H1 (cell line): ENCODE data around the gene TOM1L2. TPM values are rescaled to one million over a fixed set of nuclear protein-coding genes. Genes with fewer than 3 reads are reported as not detected.

Source experiments
- CTCF ChIA-PET: fragments of 300-600 bp; sonication (Branson Sonifier 250); formaldehyde crosslinking; loops from one replicate; lab custom pipeline; 2021; ENCODE audit not compliant: partially characterized antibody; lab: Charles Lee
- POLR2A ChIA-PET: fragments of 300-600 bp; sonication (Branson Sonifier 250); formaldehyde crosslinking; loops from one replicate; lab custom pipeline; 2021; ENCODE audit warnings: inconsistent platforms; ENCODE audit not compliant: partially characterized antibody; lab: Charles Lee
- DNase-seq, 2 experiments: peaks; one replicate each; pipeline versions ENCODE4 v3.0.0 to v3.0.0-alpha.2; 2010 to 2022; ENCODE audit warnings: low spot score in 2 of 2, low read depth in 1 of 2, mixed read lengths in 1 of 2
- FAIRE-seq: peaks from 2 replicates; lab custom pipeline; 2011; peaks lifted over from hg19 to GRCh38; lab: Jason Lieb, UNC
- H2AFZ ChIP-seq: 2 replicates; pipeline ENCODE4 v1.8.1; 2012; ENCODE audit warnings: low read length, inconsistent platforms
- H2AK5ac ChIP-seq: 2 replicates; pipeline ENCODE4 v1.6.1; 2013; ENCODE audit warnings: low read depth, low read length
- H2BK120ac ChIP-seq: replicated peaks from 2 replicates; pipeline ENCODE3; 2013; ENCODE audit warnings: low read depth, low read length, inconsistent platforms
- H2BK12ac ChIP-seq: 2 replicates; pipeline ENCODE4 v1.6.1; 2013; ENCODE audit warnings: low read depth, low read length
- H2BK15ac ChIP-seq: 2 replicates; pipeline ENCODE4 v1.6.1; 2013; ENCODE audit warnings: low read length
- H2BK20ac ChIP-seq: 2 replicates; pipeline ENCODE4 v1.6.1; 2013; ENCODE audit warnings: low read length
- H2BK5ac ChIP-seq: 2 replicates; pipeline ENCODE4 v1.6.1; 2013; ENCODE audit warnings: low read depth, low read length
- H3K14ac ChIP-seq: 2 replicates; pipeline ENCODE4 v1.6.1; 2013; ENCODE audit warnings: inconsistent platforms; ENCODE audit not compliant: insufficient read length
- H3K18ac ChIP-seq: 2 replicates; pipeline ENCODE4 v1.6.1; 2013; ENCODE audit warnings: low read length; ENCODE audit errors: extremely low read depth
- H3K23ac ChIP-seq: 2 replicates; pipeline ENCODE4 v1.6.1; 2013; ENCODE audit warnings: inconsistent platforms; ENCODE audit not compliant: insufficient read length
- H3K23me2 ChIP-seq: 2 replicates; pipeline ENCODE4 v1.6.1; 2013; ENCODE audit warnings: low read depth, low read length
- H3K27ac ChIP-seq: 2 replicates; pipeline ENCODE4 v1.6.1; 2011; ENCODE audit warnings: low read depth, low read length, inconsistent platforms
- H3K27me3 ChIP-seq, 4 experiments: replicated peaks in 1 of 4; 1 replicate in 1 of 4; 2 replicates in 3 of 4; pipeline versions ENCODE4 v1.6.1 to v1.8.1; 2011 to 2013; ENCODE audit warnings: low read length in 3 of 4, mild to moderate bottlenecking in 3 of 4, inconsistent platforms in 2 of 4, mixed read lengths in 2 of 4, moderate library complexity in 1 of 4; ENCODE audit not compliant: control insufficient read depth in 3 of 4, insufficient read depth in 3 of 4; ENCODE audit errors: extremely low read depth in 1 of 4
- H3K36me3 ChIP-seq, 4 experiments: 2 replicates each; pipeline versions ENCODE4 v1.6.1 to v1.8.1; 2011 to 2013; ENCODE audit warnings: mild to moderate bottlenecking in 4 of 4, low read length in 3 of 4, moderate library complexity in 2 of 4, control low read depth in 1 of 4, inconsistent platforms in 1 of 4; ENCODE audit not compliant: insufficient read depth in 4 of 4, control insufficient read depth in 2 of 4
- H3K4ac ChIP-seq: replicated peaks from 2 replicates; pipeline ENCODE3; 2013; ENCODE audit warnings: low read length, low read depth, mixed read lengths, inconsistent platforms; ENCODE audit not compliant: insufficient read length
- H3K4me1 ChIP-seq, 4 experiments: replicated peaks in 1 of 4; 1 replicate in 1 of 4; 2 replicates in 3 of 4; pipeline versions ENCODE4 v1.6.1 to v1.8.1; 2011 to 2013; ENCODE audit warnings: low read length in 3 of 4, inconsistent platforms in 2 of 4, mixed read lengths in 1 of 4; ENCODE audit not compliant: insufficient read depth in 4 of 4, control insufficient read depth in 3 of 4
- H3K4me2 ChIP-seq, 2 experiments: 2 replicates each; pipeline versions ENCODE4 v1.6.1 to v1.8.1; 2011 to 2013; ENCODE audit warnings: low read depth in 2 of 2, low read length in 2 of 2, control low read depth in 1 of 2, inconsistent platforms in 1 of 2, mild to moderate bottlenecking in 1 of 2; ENCODE audit not compliant: insufficient read depth in 1 of 2
- H3K4me3 ChIP-seq, 4 experiments: fragments of 200-600, 300-600 bp in 1 of 4; sonication (generic), shearing (Covaris generic), sonication (Bioruptor Twin) in 1 of 4; 2 replicates each; pipeline versions ENCODE4 v1.5.1 to v1.8.1; 2011 to 2016; ENCODE audit warnings: low read length in 4 of 4, low read depth in 3 of 4, control low read depth in 2 of 4, inconsistent platforms in 2 of 4, mild to moderate bottlenecking in 2 of 4, mixed read lengths in 1 of 4, moderate library complexity in 1 of 4; ENCODE audit not compliant: insufficient read depth in 2 of 4; ENCODE audit errors: extremely low read depth in 1 of 4
- H3K56ac ChIP-seq: replicated peaks from 2 replicates; pipeline ENCODE3; 2013; ENCODE audit warnings: low read depth, mild to moderate bottlenecking, mixed read lengths, low read length, inconsistent platforms; ENCODE audit not compliant: insufficient read length
- H3K79me1 ChIP-seq: 2 replicates; pipeline ENCODE4 v1.6.1; 2013; ENCODE audit warnings: low read depth, low read length, control low read depth
- H3K79me2 ChIP-seq, 2 experiments: 2 replicates each; pipeline versions ENCODE4 v1.6.1 to v1.8.1; 2012 to 2013; ENCODE audit warnings: low read length in 2 of 2, mild to moderate bottlenecking in 2 of 2, inconsistent platforms in 1 of 2; ENCODE audit not compliant: insufficient read depth in 2 of 2, control insufficient read depth in 1 of 2
- H3K9ac ChIP-seq, 4 experiments: replicated peaks in 1 of 4; 1 replicate in 1 of 4; 2 replicates in 3 of 4; pipeline versions ENCODE4 v1.6.1 to v1.8.1; 2011 to 2013; ENCODE audit warnings: low read depth in 3 of 4, low read length in 3 of 4, control low read depth in 2 of 4, mild to moderate bottlenecking in 2 of 4, moderate library complexity in 2 of 4, inconsistent platforms in 1 of 4; ENCODE audit errors: extremely low read depth in 1 of 4
- H3K9me3 ChIP-seq, 2 experiments: 2 replicates each; pipeline versions ENCODE4 v1.6.1 to v1.8.1; 2012 to 2013; ENCODE audit warnings: mild to moderate bottlenecking in 2 of 2, moderate library complexity in 2 of 2, control low read depth in 1 of 2, inconsistent platforms in 1 of 2, low read depth in 1 of 2, low read length in 1 of 2, mixed read lengths in 1 of 2; ENCODE audit not compliant: insufficient read depth in 2 of 2
- H4K20me1 ChIP-seq, 2 experiments: replicated peaks in 1 of 2; 2 replicates each; pipeline versions ENCODE3 to v1.8.1; 2011 to 2013; ENCODE audit warnings: inconsistent platforms in 2 of 2, low read length in 2 of 2, mild to moderate bottlenecking in 1 of 2; ENCODE audit not compliant: insufficient read depth in 2 of 2, control insufficient read depth in 1 of 2
- H4K5ac ChIP-seq: 2 replicates; pipeline ENCODE4 v1.6.1; 2013; ENCODE audit warnings: low read length, low read depth, mixed read lengths, inconsistent platforms; ENCODE audit not compliant: insufficient read length
- H4K8ac ChIP-seq: 2 replicates; pipeline ENCODE4 v1.8.0; 2013; ENCODE audit warnings: mild to moderate bottlenecking, moderate library complexity, low read length, inconsistent platforms; ENCODE audit not compliant: insufficient read depth; ENCODE audit errors: extremely low read depth
- H4K91ac ChIP-seq: replicated peaks from 2 replicates; pipeline ENCODE3; 2013; ENCODE audit warnings: low read length, mixed read lengths, inconsistent platforms; ENCODE audit not compliant: insufficient read length
- WGBS, 2 experiments: shearing (Covaris generic) in 1 of 2; methylation state at CpG; one replicate each; pipeline versions ENCODE4 v1.1.6 to v1.1.7; 2013 to 2015; ENCODE audit warnings: low lambda C conversion rate in 2 of 2, mixed read lengths in 2 of 2, inconsistent platforms in 1 of 2, low coverage in 1 of 2, missing lambda C conversion rate in 1 of 2; ENCODE audit not compliant: insufficient replicate concordance in 2 of 2, insufficient coverage in 1 of 2, insufficient read length in 1 of 2; ENCODE audit errors: extremely low coverage in 1 of 2, missing lambda C conversion rate in 1 of 2; 5-methylcytosine and 5-hydroxymethylcytosine counted together
- polyA plus RNA-seq, 7 experiments: library from polyadenylated mRNA; depleted of rRNA in 3 of 7; stranded (reverse) in 5 of 7; unstranded in 2 of 7; fragments of >200 nt in 5 of 7; fragments of 200-250 nt in 2 of 7; gene quantifications; 1 replicate in 5 of 7; 2 replicates in 1 of 7; 4 replicates in 1 of 7; pipeline versions ENCODE4 v1.2.1 to v1.2.3, GENCODE V29; 2011 to 2013; ENCODE audit warnings: missing spikeins in 2 of 7, mixed read lengths in 2 of 7
- total RNA-seq: library from RNA; stranded (reverse); fragmentation: NEBNext Ultra II Directional; extraction: Animal tissue kit (Norgen Biotek cat#: 25700); gene quantifications from 2 replicates; pipeline ENCODE4 v1.2.1, GENCODE V29; 2021
- TF ChIP-seq, protein P1 (sequence below): IDR thresholded peaks from 2 replicates; pipeline ENCODE4 v1.6.1; 2011; ENCODE audit warnings: low read depth, mild to moderate bottlenecking, low read length; ENCODE audit not compliant: insufficient read depth
- TF ChIP-seq, protein P2 (sequence below): IDR thresholded peaks from 2 replicates; pipeline ENCODE4 v1.6.1; 2011; ENCODE audit warnings: low read length, improper control_type of control experiment

Gene TOM1L2
- total and polyA plus RNA-seq, 2 of the 8 experiments (the other 6 are each of a cell fraction or from before 2014, with no cell fraction given) = 2.0 to 3.4 TPM

DNA sequence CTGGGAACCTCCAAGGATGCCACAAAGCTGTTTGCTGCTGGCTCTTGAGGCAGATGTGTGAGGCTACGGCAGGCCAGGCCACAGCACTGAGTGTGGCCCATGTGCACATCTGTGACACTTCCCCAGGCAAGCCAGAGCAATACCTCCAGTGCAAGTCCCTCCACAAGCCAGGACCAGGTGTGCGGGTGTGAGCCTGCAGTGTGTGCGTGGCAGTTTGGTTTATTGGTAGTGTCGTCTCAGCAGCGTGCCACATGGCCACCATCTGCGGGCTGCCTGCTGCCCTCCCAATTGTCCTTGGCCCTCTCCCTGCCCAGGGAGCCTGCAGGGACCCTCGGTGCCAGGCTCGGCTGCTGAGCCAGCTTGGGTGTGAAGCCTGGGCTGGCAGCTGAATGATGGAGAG is 125.6 kb downstream of the TOM1L2 start:
- Histone ChIP-seq H3K4me1 (peaks cover 0 to 33% (median 19%) of the 10 kb centered on the region in 4 experiments; a peak in 6 of 7 replicates), H2AFZ (no peak overlapping the region), H4K5ac (no peak overlapping the region), H3K27ac (no peak overlapping the region), H3K9me3 (no peaks in the 10 kb centered on the region), H2BK120ac (no peak overlapping the region), H2BK20ac (peak overlapping the region; percentile 29; the same call in 1 of the 2 replicates), H3K79me1 (no peaks in the 10 kb centered on the region), H3K23me2 (no peaks in the 10 kb centered on the region), H3K27me3 (no peaks in the 10 kb centered on the region; a peak in 1 of 7 replicates), H3K4me2 (no peak overlapping the region), H2BK15ac (peak overlapping the region; percentile 55), H3K14ac (no peak overlapping the region), H3K18ac (no peak overlapping the region; the same call in 1 of the 2 replicates), H3K23ac (no peak overlapping the region), H2AK5ac (peak overlapping the region; percentile 59; the same call in 1 of the 2 replicates), H4K91ac (peak overlapping the region; percentile 8), H3K4ac (no peak overlapping the region), H2BK5ac (no peak overlapping the region), H3K36me3 (no peaks in the 10 kb centered on the region), H4K8ac (no peak overlapping the region; the same call in 1 of the 2 replicates), H3K4me3 (no peak overlapping the region), H2BK12ac (peak overlapping the region; percentile 81; the same call in 1 of the 2 replicates), H4K20me1 (peaks cover 0 to 1% of the 10 kb centered on the region in 2 experiments), H3K56ac (no peak overlapping the region), H3K79me2 (no peaks in the 10 kb centered on the region), H3K9ac (no peak overlapping the region)
- CTCF ChIA-PET = interaction anchor here (0.5 to 5.9 kb wide), 12 partner anchors 7 to 185 kb away, joined by 3 to 44 read pairs (median 4); no protein-coding TSS in a partner anchor
- POLR2A ChIA-PET = interaction anchor here (1.0 to 7.6 kb wide), 6 partner anchors 10 to 72 kb away, joined by 3 to 44 read pairs (median 4); partner anchors contain the start of gene SREBF1
- WGBS, 2 experiments = 95% methylated on average over 8 of the region's 8 CpGs; no CpG with 5 or more reads in 1 of the 2 experiments
- no peak for FAIRE-seq
- no peak for DNase-seq
- TF ChIP-seq, protein P1, sequence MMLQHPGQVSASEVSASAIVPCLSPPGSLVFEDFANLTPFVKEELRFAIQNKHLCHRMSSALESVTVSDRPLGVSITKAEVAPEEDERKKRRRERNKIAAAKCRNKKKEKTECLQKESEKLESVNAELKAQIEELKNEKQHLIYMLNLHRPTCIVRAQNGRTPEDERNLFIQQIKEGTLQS = no peak
- TF ChIP-seq, protein P2, sequence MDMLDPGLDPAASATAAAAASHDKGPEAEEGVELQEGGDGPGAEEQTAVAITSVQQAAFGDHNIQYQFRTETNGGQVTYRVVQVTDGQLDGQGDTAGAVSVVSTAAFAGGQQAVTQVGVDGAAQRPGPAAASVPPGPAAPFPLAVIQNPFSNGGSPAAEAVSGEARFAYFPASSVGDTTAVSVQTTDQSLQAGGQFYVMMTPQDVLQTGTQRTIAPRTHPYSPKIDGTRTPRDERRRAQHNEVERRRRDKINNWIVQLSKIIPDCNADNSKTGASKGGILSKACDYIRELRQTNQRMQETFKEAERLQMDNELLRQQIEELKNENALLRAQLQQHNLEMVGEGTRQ = no peak
